Right lobe of liver (tissue), 4 donors: ENCODE data around the gene PXMP4.

Experiments
- POLR2A ChIP-seq: fragments of 450-650 bp; IDR thresholded peaks from one replicate; pipeline ENCODE4 v1.6.1; 2017; ENCODE audit warnings: antibody characterized with exemption, mild to moderate bottlenecking
- TF ChIP-seq, protein P1 (sequence below), 4 donors: fragments of 200-600 bp in 3 of 4; fragments of 450-650 bp in 1 of 4; IDR thresholded peaks; one replicate each; pipeline versions ENCODE4 v1.5.1 to v1.8.0; 2016 to 2022; ENCODE audit warnings: antibody characterized with exemption in 4 of 4, mild to moderate bottlenecking in 2 of 4
- donor health status: DM: no; HTN: no; CAD: no.
- donor health status: DM: no; HTN: no; CAD: no.
- donor health status: DM: no; HTN: yes; CAD: no.

DNA sequence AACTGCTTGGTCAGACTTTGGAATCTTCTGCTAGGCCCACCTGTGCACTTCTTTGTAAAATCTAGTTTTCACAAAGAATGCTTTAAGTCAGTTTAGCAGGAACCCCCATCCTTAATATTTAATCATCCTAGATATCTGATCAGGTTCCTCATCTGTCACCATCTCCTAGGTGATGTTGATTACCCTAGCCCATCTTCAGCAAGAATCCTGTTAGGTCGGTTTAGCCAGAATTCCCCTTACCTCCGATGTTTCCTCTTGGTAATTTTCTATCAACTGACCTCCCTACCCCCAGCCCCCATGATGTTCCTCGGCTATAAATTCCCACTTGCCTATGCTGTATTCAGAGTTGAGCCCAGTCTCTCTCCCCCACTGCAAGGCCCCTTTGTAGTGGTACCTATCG, 9.0 kb upstream of the PXMP4 start:
- TF ChIP-seq, protein P1, sequence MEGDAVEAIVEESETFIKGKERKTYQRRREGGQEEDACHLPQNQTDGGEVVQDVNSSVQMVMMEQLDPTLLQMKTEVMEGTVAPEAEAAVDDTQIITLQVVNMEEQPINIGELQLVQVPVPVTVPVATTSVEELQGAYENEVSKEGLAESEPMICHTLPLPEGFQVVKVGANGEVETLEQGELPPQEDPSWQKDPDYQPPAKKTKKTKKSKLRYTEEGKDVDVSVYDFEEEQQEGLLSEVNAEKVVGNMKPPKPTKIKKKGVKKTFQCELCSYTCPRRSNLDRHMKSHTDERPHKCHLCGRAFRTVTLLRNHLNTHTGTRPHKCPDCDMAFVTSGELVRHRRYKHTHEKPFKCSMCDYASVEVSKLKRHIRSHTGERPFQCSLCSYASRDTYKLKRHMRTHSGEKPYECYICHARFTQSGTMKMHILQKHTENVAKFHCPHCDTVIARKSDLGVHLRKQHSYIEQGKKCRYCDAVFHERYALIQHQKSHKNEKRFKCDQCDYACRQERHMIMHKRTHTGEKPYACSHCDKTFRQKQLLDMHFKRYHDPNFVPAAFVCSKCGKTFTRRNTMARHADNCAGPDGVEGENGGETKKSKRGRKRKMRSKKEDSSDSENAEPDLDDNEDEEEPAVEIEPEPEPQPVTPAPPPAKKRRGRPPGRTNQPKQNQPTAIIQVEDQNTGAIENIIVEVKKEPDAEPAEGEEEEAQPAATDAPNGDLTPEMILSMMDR (IDR thresholded peaks at IDR 0.05), result no peak
- TF ChIP-seq POLR2A, result no peak
